HCT116 (cell line): ENCODE results near the gene MAPRE2. TPM values are rescaled to one million over a fixed set of nuclear protein-coding genes. Genes with fewer than 3 reads are reported as not detected.

Source experiments
- ATAC-seq: fragments of 200-7000 bp; cut with Tn5 transposase; 2 replicates; pipeline ENCODE4 v1.9.1; 2020; ENCODE audit warnings: mild to moderate bottlenecking, moderate library complexity
- BruUV-seq: library from RNA; stranded (reverse); fragments of 400-500 nt; replicated peaks from 2 replicates; lab custom pipeline; 2021; lab: Mats Ljungman, UMichigan
- CTCF ChIA-PET: fragments of 300-600 bp; sonication (Branson Sonifier 250); formaldehyde crosslinking; loops from one replicate; lab custom pipeline; 2021; ENCODE audit warnings: antibody characterized with exemption; lab: Charles Lee
- POLR2A ChIA-PET: fragments of 300-600, 350-600 bp; sonication (Branson Sonifier 250); formaldehyde crosslinking; loops from one replicate; lab custom pipeline; 2021; ENCODE audit warnings: antibody characterized with exemption; lab: Charles Lee
- RAD21 ChIA-PET, 2 experiments: fragments of 300-600 bp; sonication (Branson Sonifier 250); formaldehyde crosslinking; loops; one replicate each; lab custom pipeline; 2023; ENCODE audit warnings: low total read pairs in 2 of 2; ENCODE audit not compliant: uncharacterized antibody in 2 of 2, unreplicated experiment in 2 of 2, low non-redundant PET in 1 of 2; lab: Charles Lee
- DNase-seq: peaks from one replicate; pipeline ENCODE4 v3.0.0-alpha.2; 2010; ENCODE audit warnings: low read depth, low spot score
- H2AFZ ChIP-seq: fragments of 200-600 bp; shearing (Covaris generic), sonication (generic); 2 replicates; pipeline ENCODE4 v1.6.1; 2017; ENCODE audit warnings: low read depth, mixed run types, mixed read lengths, antibody characterized with exemption, low read length; ENCODE audit not compliant: poor library complexity, severe bottlenecking
- H3K27ac ChIP-seq: 2 replicates; pipeline ENCODE4 v1.5.1; 2012; ENCODE audit warnings: low read depth, low read length
- H3K27me3 ChIP-seq: fragments of 200-600 bp; sonication (generic); 2 replicates; pipeline ENCODE4 v1.6.1; 2016; ENCODE audit warnings: mixed run types, low read length, mixed read lengths; ENCODE audit not compliant: insufficient read depth
- H3K36me3 ChIP-seq, 2 experiments: fragments of 200-500 bp in 1 of 2; fragments of 200-600 bp in 1 of 2; sonication (Bioruptor generic) in 1 of 2; sonication (generic) in 1 of 2; 2 replicates each; pipeline versions ENCODE4 v1.5.1 to v1.6.1; 2014 to 2016; ENCODE audit warnings: low read length in 2 of 2, inconsistent platforms in 1 of 2, mixed read lengths in 1 of 2, mixed run types in 1 of 2; ENCODE audit not compliant: insufficient read depth in 2 of 2, control insufficient read depth in 1 of 2
- H3K4me1 ChIP-seq, 2 experiments: fragments of 200-600 bp in 1 of 2; sonication (generic) in 1 of 2; 2 replicates each; pipeline versions ENCODE4 v1.5.1 to v1.6.1; 2012 to 2017; ENCODE audit warnings: low read length in 2 of 2, inconsistent platforms in 1 of 2, mild to moderate bottlenecking in 1 of 2, mixed read lengths in 1 of 2, mixed run types in 1 of 2, moderate library complexity in 1 of 2; ENCODE audit not compliant: insufficient read depth in 2 of 2, control insufficient read depth in 1 of 2
- H3K4me2 ChIP-seq: fragments of 200-600 bp; sonication (generic); 2 replicates; pipeline ENCODE4 v1.6.1; 2017; ENCODE audit warnings: mixed run types, low read length, mixed read lengths
- H3K4me3 ChIP-seq, 2 experiments: fragments of 200-600 bp in 1 of 2; sonication (generic) in 1 of 2; replicated peaks in 1 of 2; 2 replicates each; pipeline ENCODE4 v1.5.1; 2011 to 2016; ENCODE audit warnings: low read length in 2 of 2, control low read depth in 1 of 2, low read depth in 1 of 2, mild to moderate bottlenecking in 1 of 2, mixed read lengths in 1 of 2, mixed run types in 1 of 2
- H3K79me2 ChIP-seq: fragments of 200-600 bp; sonication (generic); 2 replicates; pipeline ENCODE4 v1.6.1; 2017; ENCODE audit warnings: mild to moderate bottlenecking, mixed run types, low read length, moderate library complexity, mixed read lengths; ENCODE audit not compliant: insufficient read depth
- H3K9ac ChIP-seq: fragments of 200-600 bp; sonication (generic); 2 replicates; pipeline ENCODE4 v1.6.1; 2016; ENCODE audit warnings: low read length, mixed read lengths
- H3K9me2 ChIP-seq: fragments of 200-600 bp; sonication (generic), shearing (Covaris generic); 2 replicates; pipeline ENCODE4 v1.6.1; 2017; ENCODE audit warnings: mixed run types, mild to moderate bottlenecking, moderate library complexity; ENCODE audit not compliant: insufficient read depth
- H3K9me3 ChIP-seq, 2 experiments: fragments of 200-500 bp in 1 of 2; fragments of 200-600 bp in 1 of 2; sonication (Bioruptor generic) in 1 of 2; sonication (generic) in 1 of 2; 2 replicates each; pipeline ENCODE4 v1.6.1; 2014 to 2017; ENCODE audit warnings: low read length in 2 of 2, mixed read lengths in 2 of 2, inconsistent platforms in 1 of 2, low read depth in 1 of 2, mild to moderate bottlenecking in 1 of 2, mixed run types in 1 of 2, moderate library complexity in 1 of 2; ENCODE audit not compliant: control insufficient read depth in 1 of 2, insufficient read depth in 1 of 2
- H4K20me1 ChIP-seq: fragments of 200-600 bp; sonication (generic), shearing (Covaris generic); 2 replicates; pipeline ENCODE4 v1.6.1; 2017; ENCODE audit warnings: mixed run types, mild to moderate bottlenecking, moderate library complexity; ENCODE audit not compliant: insufficient read depth
- EGR1 ChIP-seq: IDR thresholded peaks from 2 replicates; pipeline ENCODE4 v1.6.1; 2012; ENCODE audit warnings: low read depth
- ELF1 ChIP-seq: IDR thresholded peaks from 2 replicates; pipeline ENCODE4 v1.6.1; 2012; ENCODE audit warnings: low read depth, borderline replicate concordance
- EZH2phosphoT487 ChIP-seq: fragments of 200-600 bp; IDR thresholded peaks from 2 replicates; pipeline ENCODE4 v1.6.1; 2018; ENCODE audit warnings: antibody characterized with exemption, borderline replicate concordance
- FOSL1 ChIP-seq: IDR thresholded peaks from 2 replicates; pipeline ENCODE4 v1.6.1; 2012; ENCODE audit warnings: low read depth
- JUND ChIP-seq: IDR thresholded peaks from 2 replicates; pipeline ENCODE4 v1.6.1; 2012
- RAD21 ChIP-seq: IDR thresholded peaks from 2 replicates; pipeline ENCODE4 v1.6.1; 2012; ENCODE audit warnings: low read depth, mild to moderate bottlenecking
- SIN3A ChIP-seq: IDR thresholded peaks from 2 replicates; pipeline ENCODE4 v1.6.1; 2012; ENCODE audit warnings: low read depth
- TCF7L2 ChIP-seq: IDR thresholded peaks from 2 replicates; pipeline ENCODE4 v1.7.0; 2011; ENCODE audit warnings: borderline replicate concordance, inconsistent platforms; ENCODE audit not compliant: insufficient read depth, insufficient read length; ENCODE audit errors: extremely low read depth
- YY1 ChIP-seq: IDR thresholded peaks from 2 replicates; pipeline ENCODE4 v1.6.1; 2011; ENCODE audit warnings: low read length, low read depth, moderate library complexity, mild to moderate bottlenecking; ENCODE audit not compliant: insufficient replicate concordance; ENCODE audit errors: extremely low read depth
- ZFX ChIP-seq: fragments of 450-650 bp; IDR thresholded peaks from 2 replicates; pipeline ENCODE4 v1.6.1; 2017
- ZNF274 ChIP-seq: fragments of 200-500 bp; sonication (Bioruptor generic); IDR thresholded peaks from 2 replicates; pipeline ENCODE4 v1.6.1; 2014; ENCODE audit warnings: mild to moderate bottlenecking, low read depth, low read length, inconsistent platforms
- intact Hi-C: fragments of 100-400 bp; cut with micrococcal nuclease; formaldehyde crosslinking; loops from 2 replicates; pipeline ENCODE4 v1.10.0; 2022
- total RNA-seq: library from RNA; stranded (reverse); gene quantifications from one replicate; pipeline ENCODE4 v1.2.1, GENCODE V29; 2021; ENCODE audit not compliant: unreplicated experiment
- TF ChIP-seq, protein P1 (sequence below): IDR thresholded peaks from 2 replicates; pipeline ENCODE4 v1.6.1; 2011; ENCODE audit warnings: mild to moderate bottlenecking, low read length, moderate library complexity; ENCODE audit not compliant: insufficient replicate concordance; ENCODE audit errors: extremely low read depth
- TF ChIP-seq, protein P2 (sequence below): IDR thresholded peaks from 2 replicates; pipeline ENCODE4 v1.6.1; 2012

MAPRE2 gene
- total RNA-seq, 1 experiment from 2014 or later, result 17.2 TPM

DNA sequence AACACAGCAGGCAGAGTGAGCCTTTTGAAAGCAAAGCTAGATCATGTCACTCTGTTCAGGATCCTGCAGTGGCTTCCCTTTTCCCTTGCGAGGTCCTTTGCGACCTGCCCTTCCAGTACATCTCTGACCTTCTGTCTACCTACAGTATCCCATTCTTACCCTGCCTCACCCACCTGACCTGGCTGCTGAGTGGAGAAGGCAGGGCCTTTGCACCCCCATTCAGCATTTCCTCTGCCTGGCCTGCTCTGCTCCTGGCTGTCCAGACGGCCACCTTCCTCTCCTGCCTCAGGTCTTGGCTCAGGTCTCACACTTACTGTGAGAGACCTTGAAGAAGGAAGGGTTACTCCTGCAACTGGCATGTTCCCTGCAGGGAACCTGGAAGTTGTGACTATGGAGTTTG, 77.4 kb downstream of the MAPRE2 start:
- H3K27me3 ChIP-seq, result no peaks in the 10 kb centered on the region
- TF ChIP-seq, protein P1, sequence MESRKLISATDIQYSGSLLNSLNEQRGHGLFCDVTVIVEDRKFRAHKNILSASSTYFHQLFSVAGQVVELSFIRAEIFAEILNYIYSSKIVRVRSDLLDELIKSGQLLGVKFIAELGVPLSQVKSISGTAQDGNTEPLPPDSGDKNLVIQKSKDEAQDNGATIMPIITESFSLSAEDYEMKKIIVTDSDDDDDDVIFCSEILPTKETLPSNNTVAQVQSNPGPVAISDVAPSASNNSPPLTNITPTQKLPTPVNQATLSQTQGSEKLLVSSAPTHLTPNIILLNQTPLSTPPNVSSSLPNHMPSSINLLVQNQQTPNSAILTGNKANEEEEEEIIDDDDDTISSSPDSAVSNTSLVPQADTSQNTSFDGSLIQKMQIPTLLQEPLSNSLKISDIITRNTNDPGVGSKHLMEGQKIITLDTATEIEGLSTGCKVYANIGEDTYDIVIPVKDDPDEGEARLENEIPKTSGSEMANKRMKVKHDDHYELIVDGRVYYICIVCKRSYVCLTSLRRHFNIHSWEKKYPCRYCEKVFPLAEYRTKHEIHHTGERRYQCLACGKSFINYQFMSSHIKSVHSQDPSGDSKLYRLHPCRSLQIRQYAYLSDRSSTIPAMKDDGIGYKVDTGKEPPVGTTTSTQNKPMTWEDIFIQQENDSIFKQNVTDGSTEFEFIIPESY, result no peak
- no peak for TF ChIP-seq SIN3A
- TF ChIP-seq EZH2phosphoT487, result no peak
- TF ChIP-seq ZNF274, result no peak
- TF ChIP-seq ELF1, result no peak
- TF ChIP-seq, protein P2, sequence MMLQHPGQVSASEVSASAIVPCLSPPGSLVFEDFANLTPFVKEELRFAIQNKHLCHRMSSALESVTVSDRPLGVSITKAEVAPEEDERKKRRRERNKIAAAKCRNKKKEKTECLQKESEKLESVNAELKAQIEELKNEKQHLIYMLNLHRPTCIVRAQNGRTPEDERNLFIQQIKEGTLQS, result no peak
- TF ChIP-seq YY1, result no peak
- no peak for TF ChIP-seq JUND
- TF ChIP-seq TCF7L2, result no peak
- TF ChIP-seq ZFX, result no peak
- no peak for TF ChIP-seq EGR1
- TF ChIP-seq RAD21, result no peak
- TF ChIP-seq FOSL1, result no peak
- TF ChIP-seq, all 23 proteins: peak for 0
- ATAC-seq, result no peak
- Histone ChIP-seq H3K4me2 (no peak overlapping the region), H3K9me2 (no peaks in the 10 kb centered on the region), H3K9ac (no peak overlapping the region), H3K9me3 (no peaks in the 10 kb centered on the region), H3K79me2 (no peaks in the 10 kb centered on the region), H3K27ac (no peak overlapping the region), H2AFZ (no peak overlapping the region), H4K20me1 (no peaks in the 10 kb centered on the region), H3K4me1 (no peaks in the 10 kb centered on the region), H3K36me3 (no peaks in the 10 kb centered on the region), H3K4me3 (no peak overlapping the region)
- ChIA-PET POLR2A (no interaction called here), RAD21 (no interaction called here), CTCF (interaction anchor here (0.7 kb wide), 1 partner anchor 8 kb away, joined by 3 read pairs; no protein-coding TSS in a partner anchor)
- no TSS peak for BruUV-seq
- intact Hi-C loops, result no loop called here
- no peak for DNase-seq
